H9 (cell line): ENCODE data around the gene MTHFS. TPM values are rescaled to one million over a fixed set of nuclear protein-coding genes. Genes with fewer than 3 reads are reported as not detected.

Experiments
- DNase-seq: peaks from one replicate; pipeline ENCODE4 v3.0.0-alpha.2; 2017
- H2AFZ ChIP-seq: one replicate; pipeline ENCODE4 v1.6.1; 2013; ENCODE audit warnings: mild to moderate bottlenecking, low read length, control low read depth, moderate library complexity
- H2AK5ac ChIP-seq: 2 replicates; pipeline ENCODE4 v1.6.1; 2013; ENCODE audit warnings: low read length, control low read depth, mixed read lengths; ENCODE audit not compliant: insufficient read length
- H2BK120ac ChIP-seq: one replicate; pipeline ENCODE4 v1.6.1; 2013; ENCODE audit warnings: low read depth, mild to moderate bottlenecking, low read length, control low read depth, inconsistent platforms; ENCODE audit not compliant: poor library complexity, severe bottlenecking
- H2BK12ac ChIP-seq: 2 replicates; pipeline ENCODE4 v1.6.1; 2013; ENCODE audit warnings: low read length, control low read depth, mixed read lengths, low read depth; ENCODE audit not compliant: insufficient read length
- H2BK15ac ChIP-seq: 2 replicates; pipeline ENCODE4 v1.6.1; 2013; ENCODE audit warnings: low read depth, low read length, control low read depth
- H2BK20ac ChIP-seq: one replicate; pipeline ENCODE4 v1.6.1; 2013; ENCODE audit warnings: low read depth, mild to moderate bottlenecking, low read length, control low read depth, inconsistent platforms; ENCODE audit not compliant: poor library complexity, severe bottlenecking
- H2BK5ac ChIP-seq: 2 replicates; pipeline ENCODE4 v1.6.1; 2013; ENCODE audit warnings: low read length, control low read depth, mixed read lengths; ENCODE audit not compliant: insufficient read length
- H3K14ac ChIP-seq: 2 replicates; pipeline ENCODE4 v1.6.1; 2013; ENCODE audit warnings: low read length, control low read depth; ENCODE audit not compliant: insufficient read depth
- H3K18ac ChIP-seq: 2 replicates; pipeline ENCODE4 v1.6.1; 2013; ENCODE audit warnings: low read depth, mild to moderate bottlenecking, mixed read lengths, low read length, control low read depth; ENCODE audit not compliant: insufficient read length
- H3K23ac ChIP-seq: 2 replicates; pipeline ENCODE4 v1.6.1; 2013; ENCODE audit warnings: low read length, control low read depth, mixed read lengths, low read depth; ENCODE audit not compliant: insufficient read length
- H3K23me2 ChIP-seq: 2 replicates; pipeline ENCODE4 v1.6.1; 2013; ENCODE audit warnings: low read depth, mild to moderate bottlenecking, mixed read lengths, low read length, control low read depth; ENCODE audit not compliant: insufficient read length, poor library complexity, severe bottlenecking
- H3K27ac ChIP-seq: 2 replicates; pipeline ENCODE4 v1.5.1; 2013; ENCODE audit warnings: low read length, control low read depth, mixed read lengths, low read depth; ENCODE audit not compliant: insufficient read length
- H3K27me3 ChIP-seq: 2 replicates; pipeline ENCODE4 v1.6.1; 2013; ENCODE audit warnings: low read length, control low read depth, inconsistent platforms; ENCODE audit not compliant: insufficient read depth
- H3K4ac ChIP-seq: 2 replicates; pipeline ENCODE4 v1.6.1; 2013; ENCODE audit warnings: low read depth, mild to moderate bottlenecking, control low read depth, inconsistent platforms, low read length, moderate library complexity
- H3K4me1 ChIP-seq: 2 replicates; pipeline ENCODE4 v1.6.1; 2013; ENCODE audit warnings: low read length, control low read depth, inconsistent platforms; ENCODE audit not compliant: insufficient read depth
- H3K4me2 ChIP-seq: 2 replicates; pipeline ENCODE4 v1.6.1; 2013; ENCODE audit warnings: low read length, control low read depth, mixed read lengths; ENCODE audit not compliant: insufficient read length, insufficient read depth
- H3K56ac ChIP-seq: 2 replicates; pipeline ENCODE4 v1.6.1; 2013; ENCODE audit warnings: low read depth, mild to moderate bottlenecking, mixed read lengths, low read length, control low read depth; ENCODE audit not compliant: insufficient read length
- H3K79me1 ChIP-seq: 2 replicates; pipeline ENCODE4 v1.6.1; 2013; ENCODE audit warnings: low read depth, mild to moderate bottlenecking, moderate library complexity, low read length, control low read depth, inconsistent platforms; ENCODE audit not compliant: insufficient read depth, poor library complexity, severe bottlenecking
- H3K79me2 ChIP-seq: 2 replicates; pipeline ENCODE4 v1.6.1; 2013; ENCODE audit warnings: low read length, control low read depth, inconsistent platforms; ENCODE audit not compliant: insufficient read depth
- H3K9ac ChIP-seq: 2 replicates; pipeline ENCODE4 v1.6.1; 2013; ENCODE audit warnings: low read length, control low read depth, mixed read lengths; ENCODE audit not compliant: insufficient read length; ENCODE audit errors: extremely low read depth
- H3K9me3 ChIP-seq: one replicate; pipeline ENCODE4 v1.6.1; 2013; ENCODE audit warnings: low read depth, low read length, inconsistent platforms; ENCODE audit not compliant: control insufficient read depth
- H3T11ph ChIP-seq: one replicate; pipeline ENCODE4 v1.6.1; 2013; ENCODE audit warnings: mild to moderate bottlenecking, low read length, control low read depth, inconsistent platforms
- H4K20me1 ChIP-seq: one replicate; pipeline ENCODE4 v1.6.1; 2013; ENCODE audit not compliant: control insufficient read depth, insufficient read length, insufficient read depth
- H4K5ac ChIP-seq: 2 replicates; pipeline ENCODE4 v1.6.1; 2013; ENCODE audit warnings: low read depth, mild to moderate bottlenecking, mixed read lengths, low read length, control low read depth; ENCODE audit not compliant: insufficient read length
- H4K8ac ChIP-seq: replicated peaks from 2 replicates; pipeline ENCODE4 v1.6.1; 2013; ENCODE audit warnings: low read length, control low read depth, mixed read lengths, low read depth; ENCODE audit not compliant: insufficient read length
- H4K91ac ChIP-seq: 2 replicates; pipeline ENCODE4 v1.6.1; 2013; ENCODE audit warnings: low read depth, mild to moderate bottlenecking, moderate library complexity, mixed read lengths, low read length, control low read depth; ENCODE audit not compliant: insufficient read length
- H3K27ac Mint-ChIP-seq, 3 experiments: 2 replicates in 2 of 3; 3 replicates in 1 of 3; pipeline ENCODE4 v1.8.0; 2020 to 2021; ENCODE audit warnings: mixed read lengths in 3 of 3, mild to moderate bottlenecking in 1 of 3, moderate library complexity in 1 of 3
- H3K27me3 Mint-ChIP-seq: 2 replicates; pipeline ENCODE4 v1.8.0; 2021; ENCODE audit warnings: low read depth, mild to moderate bottlenecking, moderate library complexity, mixed read lengths
- H3K36me3 Mint-ChIP-seq, 3 experiments: 2 replicates in 2 of 3; 3 replicates in 1 of 3; pipeline ENCODE4 v1.8.0; 2020 to 2021; ENCODE audit warnings: low read depth in 3 of 3, mixed read lengths in 3 of 3; ENCODE audit not compliant: insufficient read depth in 1 of 3
- H3K4me1 Mint-ChIP-seq, 2 experiments: 2 replicates each; pipeline ENCODE4 v1.8.0; 2020; ENCODE audit warnings: mixed read lengths in 2 of 2
- H3K4me3 Mint-ChIP-seq, 2 experiments: 2 replicates in 1 of 2; 3 replicates in 1 of 2; pipeline ENCODE4 v1.8.0; 2020 to 2021; ENCODE audit warnings: mild to moderate bottlenecking in 2 of 2, mixed read lengths in 2 of 2, moderate library complexity in 1 of 2
- H3K9me3 Mint-ChIP-seq, 2 experiments: 2 replicates in 1 of 2; 3 replicates in 1 of 2; pipeline ENCODE4 v1.8.0; 2020; ENCODE audit warnings: mild to moderate bottlenecking in 2 of 2, mixed read lengths in 2 of 2, moderate library complexity in 1 of 2
- CTCF ChIP-seq: fragments of 200-600 bp; sonication (generic); conservative IDR thresholded peaks from 3 replicates; pipeline ENCODE4 v1.8.0; 2021; ENCODE audit warnings: antibody characterized with exemption, mild to moderate bottlenecking
- WGBS: extraction: QIAGEN DNeasy Blood & Tissue Kit; methylation state at CpG from one replicate; pipeline ENCODE4 v1.1.7; 2013; ENCODE audit warnings: missing lambda C conversion rate, low lambda C conversion rate, mixed read lengths; ENCODE audit not compliant: insufficient read length; ENCODE audit errors: extremely low coverage; 5-methylcytosine and 5-hydroxymethylcytosine counted together
- total RNA-seq: library from RNA; stranded (reverse); gene quantifications from 2 replicates; pipeline ENCODE4 v1.2.1, GENCODE V29; 2021

The MTHFS gene
- total RNA-seq, 1 experiment from 2014 or later, result 36.9 TPM

GRCh38 chr15:79860661-79861060 is 36.2 kb downstream of the MTHFS start:
- Mint-ChIP-seq H3K9me3 (no peaks in the 10 kb centered on the region), H3K36me3 (peaks cover 0 to 22% (median 3%) of the 10 kb centered on the region in 3 experiments; a peak in 3 of 7 replicates), H3K4me3 (no peak overlapping the region), H3K27me3 (no peaks in the 10 kb centered on the region), H3K4me1 (no peaks in the 10 kb centered on the region), H3K27ac (no peak overlapping the region; a peak in 1 of 7 replicates)
- Histone ChIP-seq H3K23ac (no peak overlapping the region), H3K56ac (no peak overlapping the region), H3T11ph (no peak overlapping the region), H2BK5ac (no peak overlapping the region), H4K5ac (no peak overlapping the region), H4K91ac (no peak overlapping the region), H2BK12ac (no peak overlapping the region), H3K27me3 (0 out of 2 replicates have a peak, but pooled peaks cover 2% of the 10 kb centered on the region), H3K4me1 (no peaks in the 10 kb centered on the region), H2BK120ac (no peak overlapping the region), H2AFZ (no peak overlapping the region), H2AK5ac (no peak overlapping the region), H4K8ac (no peak overlapping the region), H3K9ac (no peak overlapping the region), H4K20me1 (no peaks in the 10 kb centered on the region), H2BK15ac (no peak overlapping the region), H3K79me1 (no peaks in the 10 kb centered on the region), H3K14ac (no peak overlapping the region), H3K4ac (no peak overlapping the region), H3K23me2 (no peaks in the 10 kb centered on the region), H3K9me3 (no peaks in the 10 kb centered on the region), H2BK20ac (no peak overlapping the region), H3K27ac (no peak overlapping the region), H3K18ac (no peak overlapping the region), H3K79me2 (no peaks in the 10 kb centered on the region), H3K4me2 (no peak overlapping the region)
- no CpG with 5 or more reads among the region's 2 CpGs for WGBS
- no peak for DNase-seq
- TF ChIP-seq CTCF, result no peak
